Measurements from ENCODE around the gene ST6GALNAC5.
"Not testable (repeated sequence)": the region's sequence is repeated elsewhere in the genome, so short reads cannot be mapped to it uniquely, and the experiment has no call there.

ST6GALNAC5 gene

DNA sequence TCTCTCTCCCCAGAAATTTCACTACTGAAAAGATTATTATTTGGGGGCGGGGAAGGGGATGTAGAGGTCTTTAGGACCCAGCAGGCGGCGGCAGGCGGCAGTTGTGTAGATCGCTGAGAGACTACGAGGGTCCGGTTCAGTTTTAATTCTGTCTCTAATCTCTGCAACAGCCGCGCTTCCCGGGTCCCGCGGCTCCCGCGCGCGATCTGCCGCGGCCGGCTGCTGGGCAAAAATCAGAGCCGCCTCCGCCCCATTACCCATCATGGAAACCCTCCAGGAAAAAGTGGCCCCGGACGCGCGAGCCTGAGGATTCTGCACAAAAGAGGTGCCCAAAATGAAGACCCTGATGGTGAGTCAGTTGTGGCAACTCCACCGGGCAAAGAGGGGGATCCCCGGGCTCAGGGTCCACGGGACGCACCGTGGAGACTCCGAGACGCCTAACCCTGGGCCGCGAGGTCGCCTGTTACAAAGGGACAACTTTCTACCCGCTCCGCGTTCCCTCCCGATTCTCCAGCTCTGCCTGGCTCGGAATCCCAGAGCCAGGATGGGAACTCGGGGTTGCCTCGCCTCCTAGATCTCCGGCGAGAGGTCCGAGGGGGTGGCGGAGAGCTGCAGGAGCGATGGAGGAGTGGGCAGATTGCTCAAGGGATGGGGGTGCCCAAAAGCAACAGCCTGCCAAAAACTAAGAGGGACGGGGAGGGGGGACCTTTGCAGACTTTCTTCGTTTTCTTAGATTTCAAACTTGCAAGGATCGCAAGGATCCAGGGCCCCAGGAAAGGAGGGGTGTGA, at the start of gene ST6GALNAC5:
Gene ST6GALNAC5, plus strand, starts transcription at position 139 of the 789 bp plus-strand sequence.
- DNase-seq, result no peak

DNA sequence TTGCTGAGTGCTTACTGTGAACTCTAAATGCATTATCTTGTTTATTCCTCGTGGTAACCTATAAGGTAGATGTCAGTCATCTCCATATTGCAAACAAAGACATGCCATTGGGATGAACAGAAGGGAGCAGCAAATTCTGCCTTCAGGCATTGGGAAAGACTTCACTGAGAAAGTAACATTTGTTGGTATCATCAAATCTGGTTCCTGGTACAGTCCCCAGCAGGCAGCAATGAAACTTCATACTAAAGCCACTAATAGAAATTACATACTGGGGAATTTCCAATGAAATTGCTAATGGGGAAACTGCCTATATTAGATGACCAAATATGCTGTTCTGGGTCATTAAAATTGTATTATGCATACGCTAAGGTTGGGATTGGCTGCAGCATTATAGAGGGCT, 47.3 kb upstream of the ST6GALNAC5 start:
- no peak for DNase-seq

DNA sequence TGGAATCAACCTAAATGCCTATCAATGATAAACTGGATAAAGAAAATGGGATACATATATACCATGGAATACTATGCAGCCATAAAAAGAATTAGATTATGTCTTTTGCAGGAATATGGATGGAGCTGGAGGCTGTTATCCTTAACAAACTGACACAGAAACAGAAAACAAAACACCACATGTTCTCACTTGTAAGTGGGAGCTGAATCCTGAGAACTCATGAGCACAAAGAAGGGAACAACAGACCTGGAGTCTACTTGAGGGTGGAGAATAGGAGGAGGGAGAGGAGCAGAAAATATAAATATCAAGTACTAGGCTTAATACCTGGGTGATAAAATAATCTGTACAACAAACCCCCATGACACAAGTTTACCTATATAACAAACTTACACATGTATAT, 44.3 kb upstream of the ST6GALNAC5 start:
- not testable (repeated sequence) for DNase-seq

DNA sequence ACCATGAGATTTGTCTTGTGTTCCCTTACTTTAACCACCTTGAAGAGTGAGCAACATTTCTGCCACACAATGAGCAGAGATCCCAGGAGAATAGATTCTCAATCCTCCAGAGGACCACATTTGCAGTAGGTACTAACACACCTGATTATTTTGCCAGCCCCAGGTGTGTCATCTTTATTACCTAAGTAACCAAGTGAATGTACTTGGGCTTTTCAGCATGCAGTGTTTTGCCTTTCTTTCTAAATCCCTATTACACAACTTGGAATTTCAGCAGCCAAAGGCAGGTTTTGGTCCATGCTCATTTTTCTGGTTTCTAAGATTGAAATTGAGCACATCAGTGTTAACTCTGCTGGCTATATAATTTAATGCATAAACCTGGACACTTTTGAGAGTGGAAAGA, 43.2 kb upstream of the ST6GALNAC5 start:
- DNase-seq, result no peak

DNA sequence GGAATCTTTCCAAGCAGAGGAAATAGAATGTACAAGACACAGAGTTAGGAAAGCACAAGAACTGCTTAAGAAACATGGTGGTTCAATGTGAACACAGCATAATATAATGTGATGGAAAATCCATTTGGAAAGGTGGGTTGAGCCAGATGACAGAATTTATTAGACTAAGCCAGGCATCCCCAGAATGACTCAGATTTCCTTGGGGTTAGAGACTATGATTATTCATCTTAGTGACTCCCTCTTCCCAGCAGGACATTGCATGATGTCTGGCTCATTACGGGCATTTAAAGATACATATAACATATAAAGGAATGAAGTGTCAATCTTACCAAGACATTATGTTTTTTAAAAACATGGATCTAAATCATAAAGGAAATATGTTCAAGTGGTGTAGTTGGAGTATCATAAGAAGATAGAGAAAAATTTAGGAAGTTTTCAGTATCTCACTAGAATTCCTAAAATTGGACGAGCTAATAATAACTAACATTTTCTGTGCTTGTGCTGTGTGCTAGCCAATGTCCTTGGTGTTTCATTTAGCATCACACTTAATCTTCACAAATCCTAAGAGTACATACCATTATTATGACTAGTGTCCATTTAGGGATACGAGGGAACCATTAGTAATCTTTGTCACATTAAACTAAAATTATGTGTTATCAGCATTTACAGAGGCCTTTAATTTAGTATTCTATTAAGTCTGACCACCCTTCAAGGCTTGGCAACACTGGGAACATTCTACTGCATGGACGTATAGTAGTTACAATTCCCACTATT, 41.0 kb upstream of the ST6GALNAC5 start:
- DNase-seq, result no peak

DNA sequence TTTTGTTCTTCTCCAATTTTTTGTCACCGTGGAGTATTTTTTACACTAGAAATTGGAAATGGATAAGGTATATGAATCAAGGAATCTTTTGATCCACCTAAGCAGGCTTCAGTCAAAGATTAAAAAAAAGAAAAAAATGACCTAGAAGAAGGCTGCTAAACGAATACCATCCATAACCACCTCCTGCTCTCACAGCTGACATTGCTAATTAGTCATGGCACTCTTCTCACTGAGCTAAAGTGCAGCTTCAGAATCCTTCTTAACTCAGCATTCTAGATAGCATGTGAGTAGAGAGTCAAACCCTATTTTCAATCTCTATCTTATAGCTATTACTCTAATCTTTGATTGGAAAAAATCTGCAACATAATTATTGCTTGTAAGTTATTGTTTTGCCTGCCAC, 40.2 kb upstream of the ST6GALNAC5 start:
- no peak for DNase-seq

DNA sequence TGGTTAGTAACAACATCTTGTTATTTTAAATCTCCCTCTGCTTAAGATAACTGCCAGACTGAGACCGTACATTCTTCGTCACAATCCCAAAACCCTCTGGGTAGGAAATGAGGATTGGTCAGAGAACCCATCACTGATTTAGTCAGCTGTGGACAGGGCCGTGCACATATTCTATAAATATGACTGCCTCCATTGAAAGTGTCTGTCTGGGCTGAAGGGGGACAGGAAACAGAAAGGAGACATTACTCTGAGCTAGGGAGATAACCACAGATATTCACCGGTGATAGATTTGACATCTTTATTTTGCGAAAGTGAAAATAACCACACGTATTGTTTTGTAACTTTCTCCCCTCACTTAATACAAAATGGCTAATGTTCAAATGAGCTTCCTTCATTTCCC, 36.9 kb upstream of the ST6GALNAC5 start:
- no peak for DNase-seq

DNA sequence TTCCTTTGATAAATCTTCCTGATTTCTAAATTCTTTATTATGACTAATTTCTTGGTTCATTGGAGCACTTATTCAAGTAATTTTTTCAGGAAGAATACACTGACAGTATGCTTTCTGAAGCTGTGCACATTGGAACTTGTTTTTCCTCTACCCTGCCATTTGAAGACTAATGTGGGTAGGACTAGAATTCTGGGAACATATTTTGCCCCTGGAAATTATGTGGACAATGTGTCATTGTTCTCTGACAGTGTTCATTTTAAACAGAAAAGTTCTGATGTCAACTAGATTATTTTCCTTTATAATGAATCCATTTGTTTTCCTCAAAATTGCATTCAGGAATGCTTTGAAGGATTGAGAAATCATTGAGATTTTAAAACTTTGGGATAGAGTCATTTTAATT, 34.8 kb upstream of the ST6GALNAC5 start:
- no peak for DNase-seq

DNA sequence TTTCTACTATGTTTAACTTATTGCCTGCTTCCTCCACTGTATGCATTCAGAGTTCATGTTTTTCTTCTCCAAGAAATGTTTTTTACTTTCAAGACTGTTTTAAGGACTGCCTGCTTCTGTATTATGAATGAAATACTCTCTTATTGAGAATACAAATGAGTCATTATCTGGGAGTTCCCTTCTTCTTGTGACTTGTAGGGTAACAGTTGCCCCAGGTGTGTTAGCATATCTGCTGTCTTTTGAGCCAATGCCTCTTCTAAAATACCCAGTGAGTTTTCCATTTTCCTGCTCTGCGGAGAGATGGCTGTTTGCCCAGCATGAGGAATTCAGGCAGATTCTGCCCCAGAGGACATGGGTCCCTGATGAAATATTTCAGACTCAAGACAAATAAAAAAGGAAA, 34.1 kb upstream of the ST6GALNAC5 start:
- DNase-seq, result no peak

DNA sequence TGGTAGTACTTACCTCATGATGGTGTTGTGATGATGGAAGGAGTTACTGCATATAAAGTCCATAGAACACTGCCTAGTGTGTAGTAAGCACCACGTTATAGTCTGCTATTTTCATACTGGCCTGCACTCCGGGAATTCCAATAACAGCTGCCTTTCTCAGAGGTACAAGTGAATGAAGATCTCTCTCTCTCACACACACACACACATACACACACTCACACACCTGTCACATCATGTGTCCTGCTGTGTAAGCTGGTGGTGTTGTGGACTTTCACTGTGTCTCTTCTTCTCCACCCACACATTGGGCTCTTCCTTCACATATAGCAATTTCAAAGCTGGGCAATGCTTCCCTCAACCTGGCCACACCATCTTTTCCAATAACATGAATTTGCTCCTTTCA, 33.4 kb upstream of the ST6GALNAC5 start:
- no peak for DNase-seq

DNA sequence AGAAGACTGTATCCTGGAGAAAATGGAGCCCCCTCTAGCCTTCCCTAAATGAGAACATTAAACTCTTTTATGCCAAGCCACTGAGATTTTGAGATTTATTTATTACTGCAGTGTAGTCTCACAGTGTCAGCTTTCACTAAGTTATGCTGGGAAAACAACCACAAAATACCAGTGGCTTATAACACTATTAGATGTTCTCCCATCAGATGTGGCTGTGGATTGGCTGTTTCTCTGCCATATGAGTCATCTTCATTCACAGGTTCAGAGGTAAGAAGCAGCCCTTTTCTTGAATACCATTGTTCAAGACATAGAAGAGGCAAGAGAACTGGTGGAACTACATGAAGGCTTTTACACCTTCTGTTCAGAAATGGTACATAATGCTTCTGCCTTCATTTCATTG, 32.1 kb upstream of the ST6GALNAC5 start:
- DNase-seq, result no peak

DNA sequence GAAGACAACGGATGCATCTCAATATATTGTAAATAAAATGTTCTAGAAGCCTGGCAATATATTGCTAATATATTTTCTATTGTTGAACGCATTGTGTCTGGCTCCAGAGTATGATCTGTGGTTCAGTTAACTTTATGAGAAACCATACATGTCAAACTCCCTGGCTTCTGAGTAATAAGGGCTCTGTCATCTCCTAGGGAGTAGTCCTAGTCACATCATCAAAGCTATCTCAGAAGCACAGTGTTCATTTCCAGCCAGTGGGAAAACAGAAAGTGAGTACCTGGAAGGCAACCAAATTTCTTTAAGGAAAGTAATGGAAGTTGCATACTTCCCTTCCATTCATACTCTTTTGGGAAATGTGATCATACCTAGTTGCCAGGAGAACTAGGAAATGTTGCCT, 27.0 kb upstream of the ST6GALNAC5 start:
- DNase-seq, result no peak

DNA sequence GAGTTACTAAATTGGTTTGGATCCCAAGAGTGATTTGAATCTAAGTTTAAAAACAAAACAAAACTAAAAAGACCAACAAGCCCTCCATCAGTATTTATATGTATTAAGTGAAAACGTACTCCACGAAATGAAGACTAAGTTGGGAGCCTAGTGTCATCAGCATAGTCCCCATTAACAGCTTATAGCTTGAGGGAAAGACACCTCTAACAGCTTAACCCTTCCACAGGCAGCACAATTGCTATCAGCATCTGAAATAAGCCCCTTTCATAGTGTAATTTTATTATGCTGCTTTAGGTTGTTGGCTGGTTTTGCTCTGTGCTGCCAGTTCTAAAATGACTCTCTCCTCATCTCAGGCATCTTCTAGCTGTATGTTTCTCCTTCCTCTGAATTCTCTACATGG, 25.8 kb upstream of the ST6GALNAC5 start:
- no peak for DNase-seq

DNA sequence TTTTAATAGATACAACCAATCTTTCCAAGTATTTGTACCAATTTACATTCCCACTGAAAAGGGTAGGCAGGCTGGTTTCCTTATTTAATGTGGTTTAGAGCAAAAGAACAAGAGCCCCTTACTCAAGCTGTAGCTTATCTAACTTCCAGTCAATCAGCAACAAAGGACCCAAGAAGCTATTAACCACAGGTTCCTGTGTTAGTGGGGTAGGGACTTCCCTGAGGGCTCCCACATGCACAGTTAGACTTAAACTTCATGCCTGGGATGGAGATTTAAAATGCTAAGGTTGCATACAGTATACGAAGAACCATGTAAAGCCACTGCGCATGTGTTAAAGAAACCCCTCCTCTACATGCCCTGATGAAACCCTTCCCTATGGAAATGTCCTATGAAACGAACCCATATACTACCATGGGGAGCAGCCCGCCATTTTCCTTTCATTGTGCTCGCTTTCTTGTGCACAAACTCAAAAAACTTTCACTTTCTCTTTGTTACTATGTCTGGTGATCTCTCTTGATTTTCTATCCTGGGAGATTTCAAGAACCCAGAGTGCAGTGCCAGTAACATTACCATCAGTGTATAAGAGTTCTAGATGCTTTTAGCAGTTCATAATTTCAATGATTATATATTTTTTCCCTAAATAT, 23.3 kb upstream of the ST6GALNAC5 start:
- DNase-seq, result no peak

DNA sequence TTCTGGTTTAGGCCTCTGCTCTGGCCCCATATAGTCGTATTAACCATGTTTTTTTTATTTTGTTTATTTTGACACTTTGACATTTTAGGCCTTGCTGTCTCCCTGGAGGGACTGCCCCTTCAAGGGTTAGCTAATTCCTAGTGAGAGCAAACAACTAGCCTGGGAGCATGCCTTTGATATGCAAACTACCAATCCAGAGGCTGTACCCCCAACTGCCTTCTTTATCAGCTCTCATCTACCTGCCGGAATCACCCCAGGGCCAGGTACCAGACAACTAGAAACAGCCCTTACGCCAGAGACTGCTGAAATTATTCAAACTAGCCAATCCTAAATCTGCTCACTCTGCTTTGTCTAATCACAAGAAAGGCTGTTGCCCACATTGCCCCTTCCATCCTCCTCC, 13.0 kb upstream of the ST6GALNAC5 start:
- DNase-seq, result no peak

DNA sequence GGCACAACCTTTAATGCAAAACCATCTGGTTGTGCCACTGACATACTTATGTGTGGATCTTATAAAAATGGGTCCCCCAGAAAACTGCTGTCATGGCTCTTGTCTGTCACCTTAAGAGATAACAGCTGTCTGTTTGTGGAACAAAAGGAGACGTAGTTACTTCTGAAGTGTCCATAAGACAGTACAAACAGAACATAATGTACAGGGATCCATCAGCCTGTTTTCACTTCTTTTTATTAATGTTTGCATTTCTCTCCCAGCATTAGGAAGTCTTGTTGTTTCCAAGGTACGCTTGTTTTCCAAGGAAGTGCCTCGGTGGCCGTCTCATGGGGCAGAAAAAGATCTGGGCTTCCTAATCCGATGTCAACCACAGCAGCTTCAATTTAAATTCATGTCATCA, 11.2 kb upstream of the ST6GALNAC5 start:
- no peak for DNase-seq

DNA sequence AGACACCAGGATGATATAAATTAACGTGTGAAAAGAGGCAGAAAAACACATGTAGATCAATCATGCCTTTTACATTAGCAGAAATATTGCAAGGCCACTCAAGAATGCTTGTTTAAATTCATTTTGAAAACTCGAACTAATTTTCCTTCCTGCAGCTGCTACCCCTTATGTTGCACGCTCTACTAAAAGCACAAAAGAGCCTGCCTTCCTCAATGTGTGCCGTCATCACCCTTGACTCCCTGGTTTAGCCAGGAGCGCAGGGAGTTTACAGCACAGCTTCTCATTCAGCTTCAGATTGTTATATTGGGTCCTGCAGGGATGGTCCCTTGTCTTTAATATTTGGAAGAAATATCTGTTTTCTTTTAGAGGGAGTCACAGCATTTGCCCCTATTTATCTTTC, 10.1 kb upstream of the ST6GALNAC5 start:
- no peak for DNase-seq

DNA sequence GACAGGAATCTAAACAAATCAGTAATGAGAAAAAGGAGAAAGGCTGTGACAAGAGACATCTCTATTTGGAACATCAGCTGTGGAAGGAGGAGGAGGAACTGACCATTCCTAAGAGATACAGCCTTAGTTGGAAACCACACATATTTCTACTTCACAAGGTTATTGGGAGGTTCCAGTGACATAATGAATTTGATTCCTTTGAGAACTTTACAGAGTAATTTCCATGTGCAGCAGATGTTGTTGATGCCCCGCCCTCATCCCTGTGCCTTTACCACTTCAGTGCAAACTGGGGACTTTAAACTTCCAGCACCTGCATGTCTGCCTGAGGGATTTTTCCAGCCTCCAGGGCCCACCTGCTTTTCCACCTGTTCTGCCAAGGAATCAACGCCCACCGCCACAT, 9.3 kb upstream of the ST6GALNAC5 start:
- no peak for DNase-seq

DNA sequence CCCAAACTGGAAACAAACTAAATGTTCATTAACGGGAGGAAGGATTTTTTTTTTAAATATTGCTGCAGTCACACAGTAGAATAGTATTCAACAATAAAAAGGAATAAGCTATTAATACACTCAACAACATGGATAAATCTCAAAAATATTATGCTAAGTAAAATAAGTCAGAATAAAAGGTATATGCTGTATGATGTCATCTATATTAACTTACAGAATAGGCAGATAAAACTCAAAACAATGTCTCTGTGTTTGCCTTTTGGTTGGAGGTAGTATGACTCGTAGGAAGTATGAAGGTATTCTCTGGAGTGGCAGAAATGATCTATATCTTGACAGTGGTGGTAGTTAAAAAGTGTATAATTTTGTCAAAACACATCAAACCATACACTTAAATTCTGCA, 6.1 kb upstream of the ST6GALNAC5 start:
- no peak for DNase-seq

DNA sequence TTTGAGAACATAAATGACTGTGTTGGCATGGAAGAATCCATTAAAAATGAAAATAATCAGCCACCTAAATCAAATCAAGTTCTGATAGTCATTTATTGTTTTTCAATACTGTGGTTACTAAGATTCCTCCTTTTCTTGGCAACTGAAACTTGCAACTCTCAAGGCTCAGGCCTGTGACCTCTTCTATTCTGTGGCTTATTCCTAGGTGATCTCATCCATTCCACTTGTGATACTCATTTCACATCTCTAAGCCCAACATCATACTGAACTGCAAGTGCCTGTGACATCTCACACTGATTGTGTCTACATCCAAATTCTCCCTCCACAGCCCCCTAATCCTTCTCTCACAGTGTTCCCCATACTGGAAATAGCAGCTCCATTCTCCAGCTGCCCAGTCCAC, 4.8 kb upstream of the ST6GALNAC5 start:
- DNase-seq, result no peak

DNA sequence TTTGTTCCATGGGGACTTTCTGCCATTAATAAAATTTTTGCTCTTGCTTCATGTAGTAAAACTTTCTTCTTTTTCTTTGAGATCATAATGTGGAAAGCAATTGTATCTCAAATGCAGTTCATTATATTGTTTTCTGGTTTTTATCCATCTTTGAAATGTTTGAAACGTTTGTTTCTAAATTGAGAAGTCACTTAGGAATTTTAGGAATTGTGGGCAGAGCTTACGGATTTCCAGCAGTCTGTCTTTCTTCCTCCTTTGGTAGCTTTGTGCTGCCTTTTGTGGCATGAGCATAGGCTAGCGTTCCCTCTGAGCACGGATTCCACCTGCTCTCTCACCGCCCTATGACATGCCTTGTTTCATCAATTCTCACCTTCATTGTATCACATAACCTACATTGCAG, 2.9 kb upstream of the ST6GALNAC5 start:
- no peak for DNase-seq

DNA sequence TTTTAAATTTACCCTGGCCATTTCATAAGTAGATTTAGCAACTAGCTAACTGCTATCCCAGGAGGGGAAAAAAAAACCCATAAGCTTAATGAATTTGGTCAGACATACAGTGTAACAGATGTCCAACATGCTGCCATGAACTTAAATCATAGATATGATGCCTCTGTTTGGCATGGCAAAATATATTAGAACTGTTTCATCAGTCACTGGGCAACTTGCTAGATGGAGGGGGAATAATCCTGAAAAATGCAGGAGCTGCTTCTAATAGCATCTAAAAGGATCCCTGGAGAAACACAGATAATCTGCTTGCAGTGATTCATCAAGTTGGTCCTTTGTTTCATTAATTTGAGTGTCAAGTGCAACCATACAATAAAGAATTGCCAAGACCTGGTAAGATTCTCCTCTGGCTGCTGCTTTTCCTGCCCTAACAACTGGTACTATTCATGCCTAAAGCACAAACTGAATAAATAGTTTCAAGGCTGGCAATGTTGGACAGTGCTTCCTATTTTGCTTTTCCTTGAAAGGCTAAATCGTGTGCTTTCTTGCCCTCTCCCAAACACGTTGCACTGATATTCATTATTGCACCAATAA, 1.5 kb upstream of the ST6GALNAC5 start:
- no peak for DNase-seq

DNA sequence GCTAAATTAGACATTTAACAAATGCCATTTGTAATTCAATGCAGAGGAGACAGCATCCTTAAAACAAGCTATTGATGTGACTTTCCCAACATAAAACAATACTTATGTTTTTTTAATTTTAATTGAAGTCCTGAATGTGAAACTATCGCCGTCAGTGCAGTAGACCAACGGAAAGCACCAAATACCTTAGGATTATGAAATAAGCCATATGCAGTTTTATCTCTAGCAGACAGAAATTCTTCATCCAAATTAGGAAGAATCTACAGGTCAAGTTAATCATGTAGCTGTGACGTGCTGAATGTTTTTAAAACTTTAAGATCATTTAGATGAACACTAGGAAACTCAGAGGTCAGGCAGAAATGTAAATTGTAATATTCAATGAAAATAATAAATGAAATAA, 714 bp upstream of the ST6GALNAC5 start:
- DNase-seq, result no peak
